OCI-LY1 (cell line): ENCODE results near the gene NSUN6.

ENCODE experiments used
- H2AFZ ChIP-seq: fragments of 200-600 bp; sonication (generic), shearing (Covaris generic); 2 replicates; pipeline ENCODE4 v1.6.0; 2014; ENCODE audit warnings: antibody characterized with exemption, mild to moderate bottlenecking, low read length
- H3F3A ChIP-seq: fragments of 200-600 bp; sonication (generic), shearing (Covaris generic); 2 replicates; pipeline ENCODE4 v1.6.0; 2014; ENCODE audit warnings: mild to moderate bottlenecking, antibody characterized with exemption, low read length, moderate library complexity; ENCODE audit not compliant: insufficient read depth
- H3K27ac ChIP-seq: fragments of 200-600 bp; sonication (generic); 2 replicates; pipeline ENCODE4 v1.5.1; 2014; ENCODE audit warnings: low read length, mixed run types, mild to moderate bottlenecking, low read depth; ENCODE audit not compliant: poor library complexity, severe bottlenecking
- H3K27me3 ChIP-seq: fragments of 200-600 bp; sonication (generic); 2 replicates; pipeline ENCODE4 v1.6.0; 2014; ENCODE audit warnings: antibody characterized with exemption, mild to moderate bottlenecking, low read length, moderate library complexity; ENCODE audit not compliant: insufficient read depth
- H3K36me3 ChIP-seq: fragments of 200-600 bp; sonication (generic); 2 replicates; pipeline ENCODE4 v1.6.1; 2014; ENCODE audit warnings: mild to moderate bottlenecking, antibody characterized with exemption, low read length, moderate library complexity, mixed read lengths; ENCODE audit not compliant: insufficient read depth
- H3K4me1 ChIP-seq: fragments of 200-600 bp; sonication (generic); 2 replicates; pipeline ENCODE4 v1.5.1; 2014; ENCODE audit warnings: mild to moderate bottlenecking, low read length, moderate library complexity; ENCODE audit not compliant: insufficient read depth, severe bottlenecking
- H3K4me2 ChIP-seq: fragments of 200-600 bp; sonication (generic), shearing (Covaris generic); 2 replicates; pipeline ENCODE4 v1.6.1; 2014; ENCODE audit warnings: low read length
- H3K4me3 ChIP-seq: fragments of 200-600 bp; sonication (generic); 2 replicates; pipeline ENCODE4 v1.5.1; 2014; ENCODE audit warnings: low read length, low read depth, mild to moderate bottlenecking, mixed read lengths; ENCODE audit not compliant: poor library complexity, severe bottlenecking
- H3K79me2 ChIP-seq: fragments of 200-600 bp; shearing (Covaris generic); 2 replicates; pipeline ENCODE4 v1.6.1; 2016; ENCODE audit warnings: mixed run types, low read length, mixed read lengths; ENCODE audit not compliant: insufficient read depth
- H3K9ac ChIP-seq: fragments of 200-600 bp; sonication (generic), shearing (Covaris generic); 2 replicates; pipeline ENCODE4 v1.6.1; 2014; ENCODE audit warnings: mild to moderate bottlenecking, low read length, mixed read lengths
- H3K9me2 ChIP-seq: fragments of 200-600 bp; sonication (generic), shearing (Covaris generic); 2 replicates; pipeline ENCODE4 v1.6.1; 2014; ENCODE audit warnings: low read depth, mild to moderate bottlenecking, low read length, mixed read lengths
- H3K9me3 ChIP-seq: fragments of 200-600 bp; shearing (Covaris generic); 2 replicates; pipeline ENCODE4 v1.6.1; 2014; ENCODE audit warnings: low read length, mixed read lengths
- H4K20me1 ChIP-seq: fragments of 200-600 bp; sonication (generic), shearing (Covaris generic); 2 replicates; pipeline ENCODE4 v1.6.0; 2016; ENCODE audit warnings: mild to moderate bottlenecking, low read length; ENCODE audit not compliant: insufficient read depth
- CTCF ChIP-seq: fragments of 200-600 bp; sonication (generic), shearing (Covaris generic); IDR thresholded peaks from 2 replicates; pipeline ENCODE4 v1.5.1; 2017; ENCODE audit warnings: mild to moderate bottlenecking, antibody characterized with exemption, low read length, moderate library complexity, mixed read lengths
- EZH2 ChIP-seq: fragments of 200-600 bp; sonication (generic), shearing (Covaris generic); IDR thresholded peaks from 2 replicates; pipeline ENCODE4 v1.8.0; 2017; ENCODE audit warnings: borderline replicate concordance, mixed run types, mild to moderate bottlenecking, antibody characterized with exemption, low read length, moderate library complexity, mixed read lengths

NSUN6 gene

DNA sequence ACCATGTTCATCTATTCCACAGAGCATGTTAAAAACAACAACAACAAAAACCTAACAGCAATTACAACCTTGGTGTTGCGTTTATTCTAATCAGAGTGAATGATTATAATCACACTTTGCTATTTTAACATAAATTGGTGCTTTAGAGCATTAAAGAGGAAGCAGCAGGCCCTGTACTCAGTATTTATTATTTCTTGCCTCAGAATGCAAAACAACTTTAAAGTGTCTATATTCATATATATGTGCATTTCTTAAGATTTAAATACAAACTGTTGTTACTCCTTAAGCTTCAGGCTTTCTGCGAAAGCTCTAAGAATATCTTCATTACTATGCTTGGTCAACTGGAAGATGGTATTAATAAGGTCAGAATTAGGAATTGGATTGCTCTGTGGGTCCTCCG is 29.4 kb upstream of the NSUN6 start:
- no peak overlapping the region for H3K4me3 ChIP-seq
- H3K79me2 ChIP-seq: no peaks in the 10 kb centered on the region
- peaks cover 11% of the 10 kb centered on the region for H3K36me3 ChIP-seq
- no peak overlapping the region for H3K27ac ChIP-seq
- no peaks in the 10 kb centered on the region for H3K9me2 ChIP-seq
- no peak overlapping the region for H2AFZ ChIP-seq
- no peaks in the 10 kb centered on the region for H3K4me1 ChIP-seq
- no peak overlapping the region for H3K4me2 ChIP-seq
- H3K27me3 ChIP-seq: 0 out of 2 replicates have a peak, but pooled peaks cover 4% of the 10 kb centered on the region
- H4K20me1 ChIP-seq: no peaks in the 10 kb centered on the region
- H3F3A ChIP-seq: no peaks in the 10 kb centered on the region
- H3K9me3 ChIP-seq: no peaks in the 10 kb centered on the region
- TF ChIP-seq EZH2: no peak
- TF ChIP-seq CTCF: no peak
- no peak overlapping the region for H3K9ac ChIP-seq

- Histone ChIP-seq H3K36me3 (peaks cover 61% of the 10 kb centered on the region), H3F3A (no peaks in the 10 kb centered on the region), H3K9ac (no peak overlapping the region), H3K79me2 (no peaks in the 10 kb centered on the region), H3K9me3 (no peaks in the 10 kb centered on the region), H3K4me1 (no peaks in the 10 kb centered on the region), H3K4me3 (no peak overlapping the region), H3K4me2 (no peak overlapping the region), H2AFZ (no peak overlapping the region), H3K9me2 (no peaks in the 10 kb centered on the region), H3K27ac (no peak overlapping the region), H3K27me3 (no peaks in the 10 kb centered on the region), H4K20me1 (no peaks in the 10 kb centered on the region; the same call in 1 of the 2 replicates)
- TF ChIP-seq CTCF (no peak), EZH2 (no peak)
Measured at GRCh38 chr10:18675086-18675801, 23.9 kb upstream of the NSUN6 start.

DNA sequence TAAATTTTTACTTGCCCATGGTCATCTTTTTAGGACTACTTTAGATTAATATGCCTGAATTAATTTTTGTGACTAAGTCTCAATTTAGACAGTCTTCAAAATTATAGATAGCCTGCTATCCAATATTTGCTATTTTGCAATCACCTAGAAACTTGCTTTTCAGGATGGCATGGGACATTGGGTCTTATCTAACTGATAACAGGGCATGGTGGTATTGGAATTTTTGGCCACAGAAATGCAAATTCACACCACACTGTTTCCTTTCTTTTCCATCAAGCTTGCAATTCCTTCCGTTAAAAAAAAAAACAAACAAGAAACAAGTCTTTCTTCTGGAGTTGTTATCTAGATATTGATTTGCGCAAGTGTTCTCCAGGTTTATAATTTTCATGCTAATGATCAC is 16.6 kb upstream of the NSUN6 start:
- no peaks in the 10 kb centered on the region for H3K4me1 ChIP-seq
- H3F3A ChIP-seq: no peaks in the 10 kb centered on the region
- peaks cover 55% of the 10 kb centered on the region for H3K36me3 ChIP-seq
- H3K27ac ChIP-seq: no peak overlapping the region
- TF ChIP-seq CTCF (no peak), EZH2 (no peak)
- H3K9me3 ChIP-seq: no peaks in the 10 kb centered on the region
- no peaks in the 10 kb centered on the region for H3K27me3 ChIP-seq
- H3K9ac ChIP-seq: no peak overlapping the region
- no peak overlapping the region for H3K4me2 ChIP-seq
- H3K9me2 ChIP-seq: no peaks in the 10 kb centered on the region
- peaks cover 52% of the 10 kb centered on the region for H3K79me2 ChIP-seq
- H4K20me1 ChIP-seq: no peaks in the 10 kb centered on the region; the same call in 1 of the 2 replicates
- no peak overlapping the region for H2AFZ ChIP-seq
- H3K4me3 ChIP-seq: no peak overlapping the region
